ENCODE results near the gene TPSG1. TPM values are rescaled to one million over a fixed set of nuclear protein-coding genes. Genes with fewer than 3 reads are reported as not detected.

The TPSG1 gene
- total RNA-seq, 1 experiment from 2014 or later: not detected

DNA sequence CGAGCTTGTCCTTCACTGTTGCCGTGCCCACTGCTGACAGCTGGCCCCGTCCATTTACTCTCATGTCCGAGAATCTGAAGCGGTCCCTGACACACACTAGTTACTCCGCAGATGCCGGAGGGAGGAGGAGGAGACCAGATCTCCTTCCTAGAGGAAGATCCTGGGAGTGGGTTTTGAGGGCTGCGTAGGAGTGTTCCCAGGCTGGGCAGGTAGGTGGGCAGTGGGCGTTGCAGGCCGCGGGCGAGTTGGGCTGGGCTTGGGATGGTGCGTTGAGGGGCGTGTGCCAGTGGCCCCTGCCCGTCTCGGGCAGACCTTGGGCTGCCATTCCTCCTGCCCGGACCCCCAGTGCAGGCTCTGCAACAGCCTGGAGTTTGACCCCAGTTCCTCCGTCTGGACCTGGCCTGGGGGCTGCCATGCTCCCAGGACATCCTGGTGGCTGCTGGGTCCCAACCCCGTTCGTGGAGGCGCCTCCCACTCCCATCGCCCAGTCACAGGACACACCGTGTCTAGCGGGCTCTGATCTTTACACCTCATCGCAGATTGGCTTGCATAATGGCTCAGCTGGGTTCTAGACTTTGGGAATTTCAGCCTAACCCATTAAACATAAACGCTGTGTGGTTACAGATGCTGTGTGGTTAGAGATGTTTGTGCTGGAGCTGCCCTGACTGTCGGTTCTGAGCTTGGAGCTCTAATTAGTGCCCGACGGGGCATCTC, 49.3 kb downstream of the TPSG1 start:
- Histone ChIP-seq H3K56ac (ENCODE audit: insufficient read length, low read depth, low read length) (no peak overlapping the region), H3T11ph (ENCODE audit: low read length) (no peak overlapping the region), H2BK120ac (ENCODE audit: low read depth, low read length, poor library complexity, severe bottlenecking) (no peak overlapping the region), H2BK12ac (ENCODE audit: insufficient read length, low read depth, low read length) (no peak overlapping the region), H3K79me2 (ENCODE audit: insufficient read depth, low read length) (no peaks in the 10 kb centered on the region), H3K9ac (ENCODE audit: extremely low read depth, insufficient read length, low read length) (no peak overlapping the region), H3K14ac (ENCODE audit: insufficient read depth, low read length) (no peak overlapping the region; the same call in 1 of the 2 replicates), H4K5ac (ENCODE audit: insufficient read length, low read depth, low read length) (no peak overlapping the region), H3K4ac (ENCODE audit: low read depth, low read length) (no peak overlapping the region), H2AK5ac (ENCODE audit: insufficient read length, low read length) (no peak overlapping the region), H3K79me1 (ENCODE audit: insufficient read depth, low read depth, low read length, poor library complexity, severe bottlenecking) (no peaks in the 10 kb centered on the region), H4K20me1 (ENCODE audit: control insufficient read depth, insufficient read depth, insufficient read length) (no peaks in the 10 kb centered on the region), H2BK15ac (ENCODE audit: low read depth, low read length) (no peak overlapping the region), H3K18ac (ENCODE audit: insufficient read length, low read depth, low read length) (no peak overlapping the region), H3K23me2 (ENCODE audit: insufficient read length, low read depth, low read length, poor library complexity, severe bottlenecking) (peaks cover 2% of the 10 kb centered on the region), H2AFZ (ENCODE audit: low read length) (no peak overlapping the region), H3K9me3 (ENCODE audit: control insufficient read depth, low read depth, low read length) (no peaks in the 10 kb centered on the region), H3K27me3 (ENCODE audit: insufficient read depth, low read length) (no peaks in the 10 kb centered on the region), H4K91ac (ENCODE audit: insufficient read length, low read depth, low read length) (no peak overlapping the region), H3K4me1 (ENCODE audit: insufficient read depth, low read length) (no peaks in the 10 kb centered on the region), H2BK20ac (ENCODE audit: low read depth, low read length, poor library complexity, severe bottlenecking) (no peak overlapping the region), H3K4me2 (ENCODE audit: insufficient read depth, insufficient read length, low read length) (no peak overlapping the region), H3K23ac (ENCODE audit: insufficient read length, low read depth, low read length) (no peak overlapping the region), H4K8ac (replicated peaks; ENCODE audit: insufficient read length, low read depth, low read length) (no peak overlapping the region), H2BK5ac (ENCODE audit: insufficient read length, low read length) (no peak overlapping the region), H3K27ac (ENCODE audit: insufficient read length, low read depth, low read length) (no peak overlapping the region)
- H3K27ac Mint-ChIP-seq: peak overlapping the region in 2 of 3 experiments; percentile 56 to 90; a peak in 2 of 7 replicates
- WGBS (ENCODE audit: extremely low coverage, insufficient read length, low lambda C conversion rate): no CpG with 5 or more reads among the region's 29 CpGs
- H3K27me3 Mint-ChIP-seq (ENCODE audit: low read depth): no peaks in the 10 kb centered on the region
- H3K36me3 Mint-ChIP-seq (ENCODE audit: insufficient read depth in 1 of 3, low read depth in 3 of 3): peaks cover 0 to 1% (median 0%) of the 10 kb centered on the region in 3 experiments; a peak in 3 of 7 replicates
- H3K4me3 Mint-ChIP-seq: no peak overlapping the region
- no peaks in the 10 kb centered on the region for H3K9me3 Mint-ChIP-seq
- peaks cover 0 to 6% of the 10 kb centered on the region in 2 experiments; a peak in 2 of 4 replicates for H3K4me1 Mint-ChIP-seq
- no peak for DNase-seq
- TF ChIP-seq, protein P1, sequence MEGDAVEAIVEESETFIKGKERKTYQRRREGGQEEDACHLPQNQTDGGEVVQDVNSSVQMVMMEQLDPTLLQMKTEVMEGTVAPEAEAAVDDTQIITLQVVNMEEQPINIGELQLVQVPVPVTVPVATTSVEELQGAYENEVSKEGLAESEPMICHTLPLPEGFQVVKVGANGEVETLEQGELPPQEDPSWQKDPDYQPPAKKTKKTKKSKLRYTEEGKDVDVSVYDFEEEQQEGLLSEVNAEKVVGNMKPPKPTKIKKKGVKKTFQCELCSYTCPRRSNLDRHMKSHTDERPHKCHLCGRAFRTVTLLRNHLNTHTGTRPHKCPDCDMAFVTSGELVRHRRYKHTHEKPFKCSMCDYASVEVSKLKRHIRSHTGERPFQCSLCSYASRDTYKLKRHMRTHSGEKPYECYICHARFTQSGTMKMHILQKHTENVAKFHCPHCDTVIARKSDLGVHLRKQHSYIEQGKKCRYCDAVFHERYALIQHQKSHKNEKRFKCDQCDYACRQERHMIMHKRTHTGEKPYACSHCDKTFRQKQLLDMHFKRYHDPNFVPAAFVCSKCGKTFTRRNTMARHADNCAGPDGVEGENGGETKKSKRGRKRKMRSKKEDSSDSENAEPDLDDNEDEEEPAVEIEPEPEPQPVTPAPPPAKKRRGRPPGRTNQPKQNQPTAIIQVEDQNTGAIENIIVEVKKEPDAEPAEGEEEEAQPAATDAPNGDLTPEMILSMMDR (conservative IDR thresholded peaks at IDR 0.05): no peak

Measured in H9 (cell line).